ENCODE results near the gene CFAP54.
A peak's percentile ranks its signal among the peaks of the same experiment; 100 is the strongest.
"Not testable (repeated sequence)": the region's sequence is repeated elsewhere in the genome, so short reads cannot be mapped to it uniquely, and the experiment has no call there.

CFAP54 gene

GRCh38 chr12:96487634-96488033 is 1.7 kb upstream of the CFAP54 start:
- no peak overlapping the region for H3K9ac ChIP-seq (ENCODE audit: insufficient read length)
- no peak overlapping the region for H3K4me3 ChIP-seq
- DNase-seq (ENCODE audit: low read depth, low spot score) = no peak
- H3K9me3 ChIP-seq (ENCODE audit: low read depth, low read length) = no peaks in the 10 kb centered on the region
- no peaks in the 10 kb centered on the region for H3K36me3 ChIP-seq (ENCODE audit: insufficient read depth, low read length)
- no peak for TF ChIP-seq EZH2 (IDR thresholded peaks at IDR 0.05)
- no peak for TF ChIP-seq FOXP2 (optimal IDR thresholded peaks at IDR 0.05; ENCODE audit: control extremely low read depth, extremely low read length, insufficient read depth)
- no peak for TF ChIP-seq POLR2AphosphoS5 (IDR thresholded peaks at IDR 0.05; ENCODE audit: borderline replicate concordance, low read depth, low read length)
- no peak overlapping the region for H3K27ac ChIP-seq

DNA sequence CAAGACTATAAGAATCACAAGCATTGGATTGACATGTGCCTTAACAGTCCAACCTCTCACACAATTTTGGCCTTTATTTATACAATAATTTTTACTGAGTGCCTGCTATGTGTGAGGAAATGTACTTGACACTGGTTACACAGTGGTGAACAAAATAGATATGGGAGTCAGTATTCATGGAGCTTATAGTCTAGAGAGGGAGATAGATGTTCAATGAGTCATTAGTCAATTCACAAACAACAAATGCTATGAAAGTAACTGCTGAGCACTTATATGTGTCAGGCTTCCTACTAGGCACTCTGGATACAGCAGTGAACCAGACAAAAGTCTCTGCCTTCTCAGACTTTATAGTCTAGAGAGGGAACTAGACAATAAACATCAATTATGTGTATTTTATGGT is 3.7 kb downstream of the CFAP54 start:
- Histone ChIP-seq H3K36me3 (ENCODE audit: insufficient read depth, low read length) (no peaks in the 10 kb centered on the region), H3K27ac (no peak overlapping the region), H3K4me3 (no peak overlapping the region), H3K9ac (ENCODE audit: insufficient read length) (no peak overlapping the region), H3K9me3 (ENCODE audit: low read depth, low read length) (no peaks in the 10 kb centered on the region)
- no peak for TF ChIP-seq FOXP2 (optimal IDR thresholded peaks at IDR 0.05; ENCODE audit: control extremely low read depth, extremely low read length, insufficient read depth)
- no peak for DNase-seq (ENCODE audit: low read depth, low spot score)

GRCh38 chr12:96494154-96494553 is 4.8 kb downstream of the CFAP54 start:
- not testable (repeated sequence) for H3K9me3 ChIP-seq (ENCODE audit: low read depth, low read length); H3K36me3 ChIP-seq (ENCODE audit: insufficient read depth, low read length); H3K4me3 ChIP-seq; DNase-seq (ENCODE audit: low read depth, low spot score); H3K9ac ChIP-seq (ENCODE audit: insufficient read length)
- H3K27ac ChIP-seq = peak overlapping the region; percentile 87

- Histone ChIP-seq H3K27ac (peak overlapping the region; percentile 85), H3K4me3 (peak overlapping the region; percentile 38)
- DNase-seq (ENCODE audit: low read depth, low spot score) = no peak
Measured at GRCh38 chr12:96495155-96495554, 5.8 kb downstream of the CFAP54 start.

DNA sequence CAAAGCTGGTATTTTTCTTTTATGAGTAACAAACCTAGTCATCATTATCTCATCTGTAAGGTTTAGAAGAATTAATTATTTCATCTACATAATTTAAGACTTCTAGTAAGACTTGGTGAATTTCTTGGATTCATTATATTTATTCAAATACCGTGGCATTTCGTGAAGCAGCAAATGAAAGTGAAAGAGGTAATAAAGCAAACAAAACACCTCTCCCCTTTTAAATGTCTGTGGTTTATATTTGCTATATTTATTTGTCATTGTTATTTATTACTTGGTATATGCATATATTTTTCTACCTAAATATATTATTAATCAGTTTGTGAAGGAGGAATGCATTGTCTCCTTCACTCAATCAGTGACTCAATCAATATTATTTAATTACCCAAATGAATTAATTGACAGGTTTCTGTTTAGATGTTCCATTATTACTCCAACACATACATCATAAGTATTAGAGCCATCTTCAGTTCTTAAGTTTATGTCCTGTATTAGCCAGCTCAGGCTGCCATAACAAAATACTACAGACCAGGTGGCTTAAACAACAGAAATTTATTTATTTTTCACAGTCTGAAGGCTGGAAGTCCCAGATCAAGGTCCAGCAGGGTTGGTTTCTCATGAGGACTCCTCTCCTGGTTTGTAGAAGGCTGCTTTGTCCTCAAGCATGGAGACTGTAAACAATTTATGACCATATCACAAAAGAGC is 6.6 kb downstream of the CFAP54 start:
- H3K9me3 ChIP-seq (ENCODE audit: low read depth, low read length) = no peaks in the 10 kb centered on the region
- peak overlapping the region; percentile 85 for H3K27ac ChIP-seq
- no peak for DNase-seq (ENCODE audit: low read depth, low spot score)
- TF ChIP-seq POLR2AphosphoS5 (IDR thresholded peaks at IDR 0.05; ENCODE audit: borderline replicate concordance, low read depth, low read length) (no peak), EZH2 (IDR thresholded peaks at IDR 0.05) (no peak), FOXP2 (optimal IDR thresholded peaks at IDR 0.05; ENCODE audit: control extremely low read depth, extremely low read length, insufficient read depth) (no peak)
- no peak overlapping the region for H3K9ac ChIP-seq (ENCODE audit: insufficient read length)
- no peaks in the 10 kb centered on the region for H3K36me3 ChIP-seq (ENCODE audit: insufficient read depth, low read length)
- H3K4me3 ChIP-seq = no peak overlapping the region

More at GRCh38 chr12:96495155-96495554, 5.8 kb downstream of the CFAP54 start:
- no peak overlapping the region for H3K9ac ChIP-seq (ENCODE audit: insufficient read length)
- H3K36me3 ChIP-seq (ENCODE audit: insufficient read depth, low read length) = no peaks in the 10 kb centered on the region
- TF ChIP-seq POLR2AphosphoS5 (IDR thresholded peaks at IDR 0.05; ENCODE audit: borderline replicate concordance, low read depth, low read length) (no peak), EZH2 (IDR thresholded peaks at IDR 0.05) (no peak), FOXP2 (optimal IDR thresholded peaks at IDR 0.05; ENCODE audit: control extremely low read depth, extremely low read length, insufficient read depth) (no peak)
- no peaks in the 10 kb centered on the region for H3K9me3 ChIP-seq (ENCODE audit: low read depth, low read length)

DNA sequence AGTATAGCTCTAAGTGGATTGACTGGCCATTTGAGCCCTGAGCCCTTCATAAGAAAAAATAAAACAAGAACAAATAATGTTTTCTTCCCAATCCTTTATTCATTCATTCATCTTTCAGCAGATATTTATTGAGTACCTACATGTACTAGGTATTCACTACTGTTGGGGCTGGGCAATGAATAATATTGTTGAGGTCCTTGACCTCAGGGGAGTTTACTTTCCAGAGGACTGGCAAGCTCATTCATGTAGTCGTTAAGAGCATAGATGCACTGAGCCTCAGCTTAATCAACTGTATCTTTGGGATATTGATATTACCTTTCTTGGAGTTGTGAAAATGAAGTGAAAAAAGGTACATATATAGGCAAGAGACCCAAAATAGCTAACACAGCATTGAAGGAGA is 7.6 kb downstream of the CFAP54 start:
- TF ChIP-seq EZH2 (IDR thresholded peaks at IDR 0.05) = no peak
- no peak for TF ChIP-seq FOXP2 (optimal IDR thresholded peaks at IDR 0.05; ENCODE audit: control extremely low read depth, extremely low read length, insufficient read depth)
- TF ChIP-seq POLR2AphosphoS5 (IDR thresholded peaks at IDR 0.05; ENCODE audit: borderline replicate concordance, low read depth, low read length) = no peak
- Histone ChIP-seq H3K36me3 (ENCODE audit: insufficient read depth, low read length) (no peaks in the 10 kb centered on the region), H3K4me3 (no peak overlapping the region), H3K27ac (no peak overlapping the region), H3K9me3 (ENCODE audit: low read depth, low read length) (no peaks in the 10 kb centered on the region), H3K9ac (ENCODE audit: insufficient read length) (no peak overlapping the region)
- no peak for DNase-seq (ENCODE audit: low read depth, low spot score)

GRCh38 chr12:96497855-96498254 is 8.5 kb downstream of the CFAP54 start:
- H3K9ac ChIP-seq (ENCODE audit: insufficient read length) = no peak overlapping the region
- no peak for DNase-seq (ENCODE audit: low read depth, low spot score)
- no peak for TF ChIP-seq EZH2 (IDR thresholded peaks at IDR 0.05)
- TF ChIP-seq FOXP2 (optimal IDR thresholded peaks at IDR 0.05; ENCODE audit: control extremely low read depth, extremely low read length, insufficient read depth) = no peak
- TF ChIP-seq POLR2AphosphoS5 (IDR thresholded peaks at IDR 0.05; ENCODE audit: borderline replicate concordance, low read depth, low read length) = no peak

GRCh38 chr12:96500693-96501092 is 11.3 kb downstream of the CFAP54 start:
- Histone ChIP-seq H3K36me3 (ENCODE audit: insufficient read depth, low read length) (no peaks in the 10 kb centered on the region), H3K9me3 (ENCODE audit: low read depth, low read length) (no peaks in the 10 kb centered on the region), H3K4me3 (peak overlapping the region; percentile 20; the same call in 1 of the 2 replicates), H3K27ac (peak overlapping the region; percentile 71), H3K9ac (ENCODE audit: insufficient read length) (peak overlapping the region; percentile 41)
- no peak for TF ChIP-seq POLR2AphosphoS5 (IDR thresholded peaks at IDR 0.05; ENCODE audit: borderline replicate concordance, low read depth, low read length)
- no peak for DNase-seq (ENCODE audit: low read depth, low spot score)

More at GRCh38 chr12:96497855-96498254, 8.5 kb downstream of the CFAP54 start:
- no peaks in the 10 kb centered on the region for H3K36me3 ChIP-seq (ENCODE audit: insufficient read depth, low read length)
- no peak overlapping the region for H3K4me3 ChIP-seq
- H3K27ac ChIP-seq = no peak overlapping the region
- H3K9me3 ChIP-seq (ENCODE audit: low read depth, low read length) = no peaks in the 10 kb centered on the region

- no peak for TF ChIP-seq POLR2AphosphoS5 (IDR thresholded peaks at IDR 0.05; ENCODE audit: borderline replicate concordance, low read depth, low read length)
- TF ChIP-seq FOXP2 (optimal IDR thresholded peaks at IDR 0.05; ENCODE audit: control extremely low read depth, extremely low read length, insufficient read depth) = no peak
- TF ChIP-seq EZH2 (IDR thresholded peaks at IDR 0.05) = no peak
- Histone ChIP-seq H3K27ac (peak overlapping the region; percentile 71), H3K36me3 (ENCODE audit: insufficient read depth, low read length) (no peaks in the 10 kb centered on the region), H3K4me3 (peak overlapping the region; percentile 20; the same call in 1 of the 2 replicates), H3K9ac (ENCODE audit: insufficient read length) (peak overlapping the region; percentile 41), H3K9me3 (ENCODE audit: low read depth, low read length) (no peaks in the 10 kb centered on the region)
- no peak for DNase-seq (ENCODE audit: low read depth, low spot score)
Measured at GRCh38 chr12:96501133-96501761, 11.9 kb downstream of the CFAP54 start.

All from SK-N-MC (cell line).